ENCODE data around the gene KMT5B.

The KMT5B gene

GRCh38 chr11:68146704-68147474, 66.2 kb downstream of the KMT5B start:
- H3K4me3 ChIP-seq (ENCODE audit: low read depth, low read length) = no peak overlapping the region
- DNase-seq (ENCODE audit: low read depth) = no peak
- no peak for TF ChIP-seq CTCF (IDR thresholded peaks at IDR 0.05; ENCODE audit: insufficient read depth, low read depth, low read length, missing control alignments)

GRCh38 chr11:68146010-68146540, 67.0 kb downstream of the KMT5B start:
- TF ChIP-seq CTCF (IDR thresholded peaks at IDR 0.05; ENCODE audit: insufficient read depth, low read depth, low read length, missing control alignments) = no peak
- no peak overlapping the region for H3K4me3 ChIP-seq (ENCODE audit: low read depth, low read length)
- DNase-seq (ENCODE audit: low read depth) = no peak

GRCh38 chr11:68145120-68145866, 67.8 kb downstream of the KMT5B start:
- no peak for DNase-seq (ENCODE audit: low read depth)
- TF ChIP-seq CTCF (IDR thresholded peaks at IDR 0.05; ENCODE audit: insufficient read depth, low read depth, low read length, missing control alignments) = no peak
- H3K4me3 ChIP-seq (ENCODE audit: low read depth, low read length) = no peak overlapping the region

GRCh38 chr11:68143310-68143689, 69.8 kb downstream of the KMT5B start:
- DNase-seq (ENCODE audit: low read depth) = no peak
- no peak for TF ChIP-seq CTCF (IDR thresholded peaks at IDR 0.05; ENCODE audit: insufficient read depth, low read depth, low read length, missing control alignments)
- no peak overlapping the region for H3K4me3 ChIP-seq (ENCODE audit: low read depth, low read length)

- no peak for DNase-seq (ENCODE audit: low read depth)
- no peak for TF ChIP-seq CTCF (IDR thresholded peaks at IDR 0.05; ENCODE audit: insufficient read depth, low read depth, low read length, missing control alignments)
- H3K4me3 ChIP-seq (ENCODE audit: low read depth, low read length) = no peak overlapping the region
Measured at GRCh38 chr11:68142441-68143309, 70.4 kb downstream of the KMT5B start.

- no peak for TF ChIP-seq CTCF (IDR thresholded peaks at IDR 0.05; ENCODE audit: insufficient read depth, low read depth, low read length, missing control alignments)
- peak; percentile 17 for DNase-seq (ENCODE audit: low read depth)
Measured at GRCh38 chr11:68142028-68142412, 71.1 kb downstream of the KMT5B start.

More at GRCh38 chr11:68142028-68142412, 71.1 kb downstream of the KMT5B start:
- no peak overlapping the region for H3K4me3 ChIP-seq (ENCODE audit: low read depth, low read length)

All from GM12865 (cell line).